HG03064 (cell line): Measurements from ENCODE around the gene NKG7.

ENCODE experiments used
- ATAC-seq: cut with Tn5 transposase; IDR thresholded peaks from one replicate; pipeline ENCODE4 v1.9.1; 2021; ENCODE audit warnings: low read depth; ENCODE audit not compliant: unreplicated experiment

Gene NKG7

DNA sequence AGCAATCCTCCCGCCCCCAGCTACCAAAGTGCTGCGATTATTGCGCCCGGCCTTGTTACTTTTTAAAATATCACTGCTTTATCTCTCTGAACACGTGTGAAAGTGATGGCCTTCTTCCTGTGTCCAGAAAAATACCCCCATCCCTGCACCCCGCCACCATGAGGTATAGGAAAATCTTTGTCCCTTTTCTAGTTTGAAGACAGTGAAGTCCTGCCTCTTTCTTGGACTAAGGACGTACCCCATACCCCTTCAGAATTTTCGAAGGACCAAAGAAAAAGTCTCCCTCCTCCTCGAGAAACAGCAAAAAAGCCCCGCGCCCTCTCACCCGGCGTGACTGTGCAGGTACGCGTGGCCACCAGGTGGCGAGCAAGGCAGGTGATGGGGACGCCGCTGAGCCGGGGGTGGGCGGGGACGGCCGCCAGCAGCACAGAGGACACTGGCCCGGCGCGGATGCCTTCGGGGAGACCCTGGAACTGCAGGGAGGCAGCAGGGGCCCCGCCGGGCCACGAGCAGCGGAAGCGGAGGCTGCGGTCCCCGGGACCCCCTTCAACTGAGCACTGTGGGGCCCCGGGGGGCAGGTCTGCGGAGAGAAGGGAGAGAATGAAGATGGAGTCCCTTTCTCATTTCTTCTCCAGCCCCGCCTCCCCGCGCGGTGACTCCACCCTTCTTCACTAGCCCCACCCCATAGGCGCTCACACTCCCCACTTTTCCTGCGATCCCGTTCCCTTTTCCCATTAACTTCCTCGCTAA is 33.7 kb downstream of the NKG7 start:
- ATAC-seq: no peak

- no peak for ATAC-seq
Observed at GRCh38 chr19:51337861-51338562, 34.4 kb downstream of the NKG7 start.

DNA sequence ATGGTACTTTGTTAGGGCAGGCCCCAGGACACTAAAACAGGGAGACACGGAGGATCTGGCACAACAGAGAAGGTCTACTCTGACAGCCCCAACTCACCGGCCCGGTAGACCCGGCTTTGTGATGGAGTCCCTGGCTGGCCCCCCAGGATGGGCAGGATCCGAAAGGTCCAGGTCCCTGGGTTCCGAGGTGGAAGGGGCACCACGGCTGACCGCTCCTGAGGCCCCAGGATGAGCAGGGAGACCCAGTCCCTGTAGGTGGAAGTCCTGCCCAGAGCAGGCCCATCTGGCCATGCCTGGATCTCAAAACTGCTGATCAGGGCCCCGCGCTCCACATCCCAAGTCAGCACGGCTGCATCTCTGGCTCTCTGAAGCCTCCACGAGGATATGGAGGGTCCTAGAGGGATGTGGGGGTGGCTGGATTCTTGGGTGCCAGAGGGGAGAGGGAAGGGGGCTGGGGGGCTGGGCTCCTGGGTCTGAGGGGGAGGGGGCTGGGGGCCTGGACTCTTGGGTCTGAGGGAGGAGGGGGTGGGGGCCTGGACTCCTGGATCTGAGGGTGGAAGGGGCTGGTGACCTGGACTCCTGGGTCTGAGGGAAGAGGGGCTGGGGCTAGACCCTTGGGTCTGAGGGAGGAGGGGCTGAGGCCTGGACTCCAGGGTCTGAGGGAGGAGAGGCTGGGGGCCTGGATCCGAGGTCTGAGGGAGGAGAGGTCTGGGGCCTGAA is 35.2 kb downstream of the NKG7 start:
- ATAC-seq: no peak

DNA sequence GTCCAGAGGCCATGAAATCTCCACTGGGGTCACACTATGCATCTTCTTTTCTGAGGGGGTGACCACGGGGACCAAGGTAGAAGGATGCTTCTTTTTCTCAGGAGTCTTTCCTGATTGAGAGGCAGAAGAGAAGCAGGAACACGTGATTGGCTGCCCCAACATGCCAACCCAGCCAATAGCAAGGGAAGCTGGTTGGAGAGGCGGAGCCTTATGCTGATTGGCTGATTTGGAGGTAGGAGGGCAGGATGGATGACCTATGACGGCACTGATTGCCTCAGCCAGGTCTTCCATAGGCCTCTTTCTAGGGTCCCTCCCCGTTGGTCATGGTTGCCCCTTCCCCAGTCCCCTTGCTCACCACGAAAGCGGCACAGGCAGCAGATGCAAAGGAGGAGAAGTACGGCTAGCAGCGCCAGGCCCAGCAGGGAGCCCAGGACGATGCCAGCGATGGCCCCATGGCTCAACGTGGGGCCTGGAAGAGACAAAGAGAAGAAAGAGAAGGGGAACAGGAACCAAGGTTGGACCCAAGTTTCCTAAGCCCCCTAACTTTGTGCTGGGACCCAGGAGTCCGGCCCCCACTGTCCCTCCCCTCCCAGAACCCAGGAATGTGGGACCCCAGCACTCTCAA is 38.5 kb downstream of the NKG7 start:
- ATAC-seq: no peak

DNA sequence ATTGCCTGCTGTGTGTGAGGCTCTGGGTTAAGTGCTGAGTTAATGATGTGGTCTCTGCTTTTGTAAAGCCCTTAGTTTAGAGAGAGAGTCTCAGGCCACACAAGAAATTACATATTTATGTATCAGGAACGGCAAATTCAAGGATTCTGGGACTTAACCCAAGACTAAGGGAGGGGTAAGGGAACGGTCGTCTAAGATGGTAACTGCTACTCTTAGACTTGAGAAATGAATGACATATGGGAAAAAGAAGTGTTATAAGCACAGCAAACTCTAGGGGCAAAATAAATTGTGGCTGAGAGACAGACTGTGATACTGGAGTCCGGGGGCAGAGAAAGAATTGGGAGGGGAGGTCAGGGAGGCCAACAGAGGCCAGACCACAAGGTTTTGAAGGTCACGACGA is 40.7 kb downstream of the NKG7 start:
- ATAC-seq: no peak

- ATAC-seq: no peak
Observed at GRCh38 chr19:51331193-51331592, 41.3 kb downstream of the NKG7 start.

DNA sequence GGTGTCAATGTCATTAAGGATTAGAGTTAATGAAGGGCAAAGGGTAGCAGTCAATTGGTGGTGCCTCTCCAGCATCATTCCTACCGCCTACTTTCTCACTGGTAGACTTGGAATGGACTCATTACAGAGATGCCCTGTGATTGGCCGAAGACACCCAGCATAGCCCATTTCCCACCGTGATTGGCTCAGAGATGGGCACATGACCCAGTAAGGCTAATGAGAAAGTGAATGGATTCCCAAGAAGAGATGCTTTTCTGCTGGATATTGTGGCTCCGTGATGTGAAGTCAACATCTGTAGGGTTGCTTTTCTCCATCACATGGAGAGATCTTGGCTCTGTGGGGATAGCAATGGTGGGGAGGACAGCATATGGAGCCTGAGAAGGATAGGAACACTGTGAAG is 42.1 kb downstream of the NKG7 start:
- no peak for ATAC-seq

- no peak for ATAC-seq
Observed at GRCh38 chr19:51329411-51329810, 43.0 kb downstream of the NKG7 start.

DNA sequence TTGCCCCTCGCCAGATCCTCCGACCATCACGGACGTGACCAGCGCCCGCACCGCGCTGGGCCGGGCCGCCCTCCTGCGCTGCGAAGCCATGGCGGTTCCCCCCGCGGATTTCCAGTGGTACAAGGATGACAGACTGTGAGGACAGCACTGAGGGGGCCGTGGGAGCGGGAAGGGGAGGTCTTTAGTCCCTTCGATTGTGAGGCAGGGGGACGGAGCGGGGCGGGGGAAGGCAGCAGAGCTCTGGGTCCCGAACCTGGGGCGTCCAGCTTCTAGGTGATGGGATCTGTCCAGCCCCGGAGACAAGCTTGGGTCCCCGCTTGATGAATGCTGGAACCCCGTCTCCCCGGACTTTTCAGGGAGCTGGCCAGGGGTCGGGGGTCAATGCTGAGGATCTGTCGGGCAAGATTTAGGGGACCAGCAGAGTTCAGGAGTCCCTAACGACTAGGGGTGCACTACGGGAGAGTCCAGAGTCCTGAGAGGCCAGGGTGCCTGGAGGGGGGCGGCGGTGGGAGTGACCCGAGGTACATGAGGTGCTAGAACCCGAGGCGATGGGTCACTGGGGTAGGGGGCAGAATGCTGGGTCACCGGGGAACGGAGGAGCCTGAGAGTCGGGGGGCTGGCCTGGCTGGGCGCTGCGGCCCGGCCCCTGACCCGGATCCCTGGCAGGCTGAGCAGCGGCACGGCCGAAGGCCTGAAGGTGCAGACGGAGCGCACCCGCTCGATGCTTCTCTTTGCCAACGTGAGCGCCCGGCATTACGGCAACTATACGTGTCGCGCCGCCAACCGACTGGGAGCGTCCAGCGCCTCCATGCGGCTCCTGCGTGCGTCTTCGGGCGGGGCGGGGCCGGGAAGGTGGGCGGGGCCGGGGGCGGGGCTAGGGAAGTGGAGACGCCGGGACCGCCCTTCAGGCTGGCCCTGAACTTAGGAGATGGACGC is 45.1 kb downstream of the NKG7 start:
- ATAC-seq: no peak

DNA sequence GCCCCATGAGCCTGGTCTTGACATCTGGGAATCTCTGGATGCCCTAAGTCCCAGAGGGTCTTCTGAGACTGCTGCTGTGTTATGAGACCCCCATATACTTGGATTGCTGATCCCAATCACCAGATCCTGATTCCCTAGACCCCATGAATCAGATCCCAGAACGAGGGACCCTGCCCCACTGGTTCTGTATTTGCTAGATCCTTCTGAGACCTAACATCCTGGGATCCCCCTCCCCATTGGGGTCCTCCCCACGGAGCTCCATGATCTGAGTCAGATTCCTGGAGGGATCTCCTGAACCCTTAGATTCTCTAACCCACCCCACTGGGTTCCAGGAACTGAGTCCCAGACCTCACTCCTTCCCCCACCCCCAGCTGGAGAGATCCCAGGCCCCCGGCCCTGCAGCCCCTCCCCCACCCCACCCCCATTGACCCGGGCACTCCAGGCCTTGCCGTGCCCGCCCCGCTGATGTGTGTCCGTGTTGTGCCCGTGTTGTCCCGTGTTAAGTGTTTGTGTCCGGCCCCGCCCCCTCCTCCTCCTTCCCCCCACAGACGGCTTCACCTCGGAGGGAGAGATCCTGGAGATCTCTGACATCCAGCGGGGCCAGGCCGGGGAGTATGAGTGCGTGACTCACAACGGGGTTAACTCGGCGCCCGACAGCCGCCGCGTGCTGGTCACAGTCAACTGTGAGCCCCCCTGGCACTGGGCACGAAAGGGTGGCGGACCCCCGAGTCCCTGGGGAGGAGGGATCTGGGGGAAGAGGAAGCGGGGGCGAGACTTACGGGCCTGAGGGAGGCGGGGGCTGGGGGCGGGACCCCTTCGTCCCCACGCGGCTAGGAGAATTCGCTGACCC is 46.0 kb downstream of the NKG7 start:
- ATAC-seq: no peak

GRCh38 chr19:51325161-51325976 is 47.1 kb downstream of the NKG7 start:
- ATAC-seq: no peak

DNA sequence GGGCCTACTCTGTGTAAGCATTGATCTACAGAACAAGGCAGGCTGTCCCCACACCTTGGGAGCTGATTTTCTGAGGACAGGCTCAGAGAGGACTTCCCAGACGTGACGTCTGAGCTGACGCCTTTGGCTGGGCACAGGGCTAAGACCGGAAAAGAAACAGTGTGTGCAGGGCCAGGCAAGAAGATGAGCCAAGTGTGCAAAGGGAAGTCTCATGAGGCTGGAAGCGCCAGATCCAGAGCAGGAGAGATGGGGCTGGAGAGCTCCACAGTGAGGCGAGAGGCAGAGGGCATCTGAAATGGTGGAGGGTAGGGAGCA is 48.3 kb downstream of the NKG7 start:
- no peak for ATAC-seq

- no peak for ATAC-seq
Observed at GRCh38 chr19:51323481-51324166, 48.8 kb downstream of the NKG7 start.

DNA sequence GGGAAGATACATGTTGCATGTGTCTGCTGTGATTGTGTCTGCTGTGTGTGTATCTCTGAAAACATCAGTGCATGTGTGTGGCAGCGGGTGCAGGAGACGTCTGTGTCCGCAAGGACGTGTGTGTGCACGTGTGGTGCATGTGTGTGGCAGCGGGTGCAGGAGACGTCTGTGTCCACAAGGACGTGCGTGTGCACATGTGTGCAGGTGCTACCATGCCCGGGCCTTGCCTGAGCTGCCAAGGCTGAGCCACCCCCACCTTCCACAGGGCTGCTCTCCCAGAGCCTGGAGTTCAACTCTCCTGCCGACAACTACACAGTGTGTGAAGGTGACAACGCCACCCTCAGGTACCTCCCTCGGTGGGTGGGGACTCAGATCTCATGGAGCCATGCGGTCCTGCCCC is 50.7 kb downstream of the NKG7 start:
- no peak for ATAC-seq
